Thyroid gland (tissue), 4 donors: ENCODE measurements around the gene FAM83C.

Experiments used
- CTCF ChIP-seq, 6 experiments: fragments of 200-600 bp in 3 of 6; fragments of 450-650 bp in 3 of 6; sonication (generic) in 3 of 6; IDR thresholded peaks; one replicate each; pipeline ENCODE4 v1.5.1; 2016 to 2019; ENCODE audit warnings: antibody characterized with exemption in 6 of 6, mild to moderate bottlenecking in 2 of 6, inconsistent platforms in 1 of 6, moderate library complexity in 1 of 6
- POLR2A ChIP-seq, 2 donors: fragments of 450-650 bp; IDR thresholded peaks; one replicate each; pipeline ENCODE4 v1.6.1; 2017; ENCODE audit warnings: antibody characterized with exemption in 2 of 2, mild to moderate bottlenecking in 2 of 2, moderate library complexity in 1 of 2

GRCh38 chr20:35279040-35279439 is 13.2 kb downstream of the FAM83C start:
- TF ChIP-seq CTCF (IDR thresholded peaks at IDR 0.05) (no peak), POLR2A (IDR thresholded peaks at IDR 0.05) (no peak)
